Measurements from ENCODE around the gene RBBP5. TPM values are rescaled to one million over a fixed set of nuclear protein-coding genes. Genes with fewer than 3 reads are reported as not detected.

The RBBP5 gene
- total RNA-seq, 1 donor = 24.2 TPM

DNA sequence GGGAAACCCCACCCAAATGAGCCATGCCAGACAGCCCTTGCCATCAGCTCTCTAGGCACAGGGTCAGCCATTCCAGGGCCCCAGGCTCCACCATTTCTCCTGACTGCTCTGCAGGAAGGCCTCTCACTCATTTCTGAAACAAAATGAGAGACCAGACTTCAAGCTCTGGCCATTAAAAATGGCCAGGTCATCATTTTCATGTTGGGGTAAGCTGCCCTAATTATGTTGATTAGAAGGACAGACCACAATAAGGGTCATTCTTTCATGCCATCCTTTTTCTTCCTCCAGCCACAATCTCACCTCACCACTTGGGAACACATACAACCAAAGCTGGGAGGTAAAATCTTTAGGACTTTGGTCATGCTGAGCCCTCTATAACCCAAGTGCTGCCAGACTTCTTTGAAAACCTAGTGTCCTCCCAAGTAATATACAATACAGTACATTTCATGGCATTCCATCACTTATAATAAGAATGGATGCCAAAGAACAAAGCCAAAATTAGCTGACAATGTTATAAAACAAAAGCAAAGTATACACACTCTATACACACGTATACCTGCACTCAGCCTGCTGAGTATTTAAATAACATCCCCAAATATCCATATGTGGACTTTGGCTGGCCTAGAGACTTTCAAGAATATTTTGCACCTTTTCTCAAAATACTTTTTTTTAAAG is 22.4 kb upstream of the RBBP5 start:
- no peak overlapping the region for H3K4me3 ChIP-seq (ENCODE audit: low read depth, low read length)
- no peak for DNase-seq (ENCODE audit: low read depth)
- TF ChIP-seq CTCF (IDR thresholded peaks at IDR 0.05; ENCODE audit: insufficient read depth, low read length) = no peak

DNA sequence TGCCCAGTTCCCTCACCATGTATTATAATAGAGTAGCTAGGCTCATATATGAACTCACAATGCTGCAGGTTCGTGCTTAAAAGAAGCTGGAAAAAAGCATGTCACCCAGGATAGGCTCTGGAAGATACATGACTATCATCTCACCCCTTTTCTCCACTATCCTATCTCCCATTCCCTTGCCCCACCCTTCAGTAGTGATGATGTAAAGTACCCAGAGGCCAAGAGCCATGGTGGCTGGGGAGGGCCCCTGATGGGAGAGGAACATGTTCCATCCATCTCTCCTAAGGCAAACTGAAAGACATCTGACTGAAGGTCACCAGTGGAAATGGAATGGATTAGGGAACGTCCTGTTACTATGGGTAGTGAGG is 20.3 kb upstream of the RBBP5 start:
- H3K4me3 ChIP-seq (ENCODE audit: low read depth, low read length) = no peak overlapping the region
- DNase-seq (ENCODE audit: low read depth) = no peak
- no peak for TF ChIP-seq CTCF (IDR thresholded peaks at IDR 0.05; ENCODE audit: insufficient read depth, low read length)

DNA sequence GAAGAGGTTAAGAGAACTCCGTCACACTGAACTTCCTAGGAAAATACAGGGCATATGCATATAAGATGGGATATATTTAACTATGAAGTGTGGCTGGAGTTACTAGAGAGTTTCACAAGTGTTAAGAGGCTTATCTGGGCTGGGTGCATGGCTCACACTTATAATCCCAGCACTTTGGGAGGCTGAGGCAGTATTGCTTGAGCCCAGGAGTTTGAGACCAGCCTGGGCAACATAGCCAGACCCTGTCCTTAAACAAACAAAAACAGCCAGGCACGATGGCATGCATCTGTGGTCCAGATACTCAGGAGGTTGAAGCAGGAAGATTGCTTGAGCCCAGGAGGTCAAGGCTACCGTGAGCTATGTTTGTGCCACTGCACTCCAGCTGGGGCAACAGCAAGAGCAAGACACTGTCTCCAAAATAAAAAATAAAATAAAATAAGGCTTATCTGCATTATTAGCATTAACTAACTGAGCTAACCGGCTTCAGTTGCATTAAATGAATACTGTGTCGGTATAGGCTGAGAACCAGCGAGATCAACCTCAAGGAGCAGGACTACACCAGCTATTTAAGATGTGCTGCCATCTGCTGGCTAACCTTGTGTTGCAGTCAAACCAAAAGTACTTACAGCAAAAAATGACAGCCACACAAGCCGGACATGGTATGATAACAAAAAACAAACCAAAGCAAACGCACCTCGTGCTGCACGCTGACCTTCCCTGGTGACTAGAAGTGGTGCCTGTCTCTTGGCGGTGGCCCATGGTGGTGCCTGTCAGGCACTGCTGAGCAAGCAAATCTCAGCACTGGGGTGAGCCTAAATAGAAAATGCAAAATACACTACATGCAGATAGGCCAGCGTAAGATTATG is 19.7 kb upstream of the RBBP5 start:
- peak; percentile 91 for DNase-seq (ENCODE audit: low read depth)
- H3K4me3 ChIP-seq (ENCODE audit: low read depth, low read length) = no peak overlapping the region
- peak; percentile 77 for TF ChIP-seq CTCF (IDR thresholded peaks at IDR 0.05; ENCODE audit: insufficient read depth, low read length)

DNA sequence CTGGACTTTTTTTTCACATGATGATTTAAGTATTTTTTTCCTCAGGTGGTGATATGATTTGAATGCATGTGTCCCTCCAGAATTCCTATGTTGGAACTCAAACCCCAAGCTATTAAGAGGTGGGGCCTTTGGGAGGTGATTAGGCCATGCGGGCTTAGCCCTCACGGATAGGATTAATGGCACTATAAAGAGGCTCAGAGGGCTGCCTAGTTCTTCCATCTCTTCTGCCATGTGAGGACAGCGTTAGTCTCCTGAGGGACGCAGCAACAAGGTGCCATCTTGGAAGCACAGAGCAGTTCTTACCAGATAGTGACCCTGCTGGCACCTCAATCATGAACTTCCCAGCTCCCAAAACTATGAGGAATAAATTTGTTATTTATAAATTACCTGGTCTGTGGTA is 18.3 kb upstream of the RBBP5 start:
- H3K4me3 ChIP-seq (ENCODE audit: low read depth, low read length) = no peak overlapping the region
- no peak for DNase-seq (ENCODE audit: low read depth)
- no peak for TF ChIP-seq CTCF (IDR thresholded peaks at IDR 0.05; ENCODE audit: insufficient read depth, low read length)

GRCh38 chr1:205137901-205138300 is 16.1 kb upstream of the RBBP5 start:
- H3K4me3 ChIP-seq (ENCODE audit: low read depth, low read length) = no peak overlapping the region
- no peak for DNase-seq (ENCODE audit: low read depth)
- TF ChIP-seq CTCF (IDR thresholded peaks at IDR 0.05; ENCODE audit: insufficient read depth, low read length) = no peak

DNA sequence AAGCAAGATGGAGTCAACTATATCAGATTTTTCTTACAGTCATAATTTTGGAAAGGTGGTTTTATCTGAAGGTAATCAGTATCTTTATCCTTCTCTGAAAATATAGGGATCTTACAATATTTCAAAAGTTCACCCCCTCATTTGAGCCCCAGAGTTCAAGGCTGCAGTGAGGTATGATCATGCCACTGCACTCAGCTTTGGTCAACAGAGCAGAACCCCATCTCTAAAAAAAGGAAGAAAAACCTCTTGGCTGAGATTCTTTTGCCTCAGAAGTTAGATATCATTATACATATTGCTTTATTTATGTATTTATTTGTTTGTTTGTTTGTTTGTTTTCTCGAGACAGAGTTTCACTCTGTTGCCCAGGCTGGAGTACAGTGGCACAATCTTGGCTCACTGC is 11.5 kb upstream of the RBBP5 start:
- H3K4me3 ChIP-seq (ENCODE audit: low read depth, low read length) = no peak overlapping the region
- no peak for DNase-seq (ENCODE audit: low read depth)
- no peak for TF ChIP-seq CTCF (IDR thresholded peaks at IDR 0.05; ENCODE audit: insufficient read depth, low read length)
